Rectal smooth muscle tissue (tissue), 1 donor: ENCODE measurements around the gene AMIGO1.

Experiments
- H3K27ac ChIP-seq: one replicate; pipeline ENCODE4 v1.7.0; 2013; ENCODE audit warnings: low read depth, low read length, inconsistent platforms
- H3K27me3 ChIP-seq: one replicate; pipeline ENCODE4 v1.7.0; 2013; ENCODE audit warnings: low read length; ENCODE audit not compliant: control insufficient read depth, insufficient read depth
- H3K36me3 ChIP-seq: one replicate; pipeline ENCODE4 v1.7.0; 2013; ENCODE audit warnings: low read length; ENCODE audit not compliant: control insufficient read depth, insufficient read depth
- H3K4me1 ChIP-seq: one replicate; pipeline ENCODE4 v1.7.0; 2013; ENCODE audit warnings: low read length; ENCODE audit not compliant: control insufficient read depth, insufficient read depth
- H3K4me3 ChIP-seq: one replicate; pipeline ENCODE4 v1.7.0; 2013; ENCODE audit warnings: low read length
- H3K9ac ChIP-seq: one replicate; pipeline ENCODE4 v1.7.0; 2013; ENCODE audit warnings: low read length

AMIGO1 gene

GRCh38 chr1:109509176-109510134 is at the start of gene AMIGO1:
Gene AMIGO1 (minus strand): TSS chr1:109509727. CDS start chr1:109508912, 815 bp downstream.
- H3K27ac ChIP-seq, result no peak within 1 kb of the TSS

GRCh38 chr1:109557520-109557919 is 48.0 kb upstream of the AMIGO1 start:
- H3K4me1 ChIP-seq, result no peaks in the 10 kb centered on the region
- H3K27me3 ChIP-seq, result no peaks in the 10 kb centered on the region
- H3K27ac ChIP-seq, result no peak overlapping the region
- H3K4me3 ChIP-seq, result no peak overlapping the region
- H3K36me3 ChIP-seq, result no peaks in the 10 kb centered on the region
- H3K9ac ChIP-seq, result no peak overlapping the region

More at GRCh38 chr1:109509176-109510134, at the start of gene AMIGO1:
- Histone ChIP-seq H3K4me1 (peaks cover 5% of the 10 kb centered on the region), H3K27me3 (no peaks in the 10 kb centered on the region), H3K36me3 (no peaks in the 10 kb centered on the region), H3K9ac (peak within 1 kb of the TSS; percentile 46), H3K4me3 (peak within 1 kb of the TSS; percentile 68)

- Histone ChIP-seq H3K36me3 (no peaks in the 10 kb centered on the region), H3K4me3 (no peak overlapping the region), H3K27ac (no peak overlapping the region), H3K27me3 (no peaks in the 10 kb centered on the region), H3K9ac (no peak overlapping the region), H3K4me1 (no peaks in the 10 kb centered on the region)
Measured at GRCh38 chr1:109556563-109556962, 47.0 kb upstream of the AMIGO1 start.

GRCh38 chr1:109548321-109549267 is 39.1 kb upstream of the AMIGO1 start, which contains the start of gene GNAI3:
Gene GNAI3 (plus strand): TSS chr1:109548615. CDS start chr1:109548721, 106 bp downstream.
- H3K4me1 ChIP-seq, result peaks cover 17% of the 10 kb centered on the region
- H3K36me3 ChIP-seq, result no peaks in the 10 kb centered on the region
- H3K9ac ChIP-seq, result peak within 1 kb of the TSS; percentile 96
- H3K4me3 ChIP-seq, result peak within 1 kb of the TSS; percentile 100
- no peaks in the 10 kb centered on the region for H3K27me3 ChIP-seq
- peak within 1 kb of the TSS; percentile 95 for H3K27ac ChIP-seq

- Histone ChIP-seq H3K36me3 (no peaks in the 10 kb centered on the region), H3K4me3 (peak overlapping the region; percentile 100)
Measured at GRCh38 chr1:109547463-109548320, 38.2 kb upstream of the AMIGO1 start.

GRCh38 chr1:109546311-109547109 is 37.0 kb upstream of the AMIGO1 start:
- Histone ChIP-seq H3K4me1 (peaks cover 17% of the 10 kb centered on the region), H3K36me3 (no peaks in the 10 kb centered on the region), H3K27me3 (no peaks in the 10 kb centered on the region), H3K4me3 (peak overlapping the region; percentile 100), H3K27ac (peak overlapping the region; percentile 56), H3K9ac (no peak overlapping the region)

More at GRCh38 chr1:109547463-109548320, 38.2 kb upstream of the AMIGO1 start:
- Histone ChIP-seq H3K4me1 (peaks cover 17% of the 10 kb centered on the region), H3K27me3 (no peaks in the 10 kb centered on the region), H3K27ac (peak overlapping the region; percentile 95), H3K9ac (peak overlapping the region; percentile 72)

- no peaks in the 10 kb centered on the region for H3K36me3 ChIP-seq
- H3K4me3 ChIP-seq, result no peak overlapping the region
- H3K4me1 ChIP-seq, result peaks cover 14% of the 10 kb centered on the region
- H3K27me3 ChIP-seq, result no peaks in the 10 kb centered on the region
- H3K27ac ChIP-seq, result no peak overlapping the region
- H3K9ac ChIP-seq, result no peak overlapping the region
Measured at GRCh38 chr1:109543988-109544735, 34.6 kb upstream of the AMIGO1 start.

GRCh38 chr1:109543283-109543987 is 33.9 kb upstream of the AMIGO1 start:
- Histone ChIP-seq H3K27me3 (no peaks in the 10 kb centered on the region), H3K9ac (no peak overlapping the region), H3K4me3 (no peak overlapping the region), H3K36me3 (no peaks in the 10 kb centered on the region), H3K4me1 (peaks cover 14% of the 10 kb centered on the region), H3K27ac (no peak overlapping the region)

- peaks cover 11% of the 10 kb centered on the region for H3K4me1 ChIP-seq
- no peak overlapping the region for H3K27ac ChIP-seq
- H3K27me3 ChIP-seq, result no peaks in the 10 kb centered on the region
- no peaks in the 10 kb centered on the region for H3K36me3 ChIP-seq
- no peak overlapping the region for H3K9ac ChIP-seq
- no peak overlapping the region for H3K4me3 ChIP-seq
Measured at GRCh38 chr1:109542657-109543056, 33.1 kb upstream of the AMIGO1 start.

- peaks cover 5% of the 10 kb centered on the region for H3K4me1 ChIP-seq
- no peaks in the 10 kb centered on the region for H3K27me3 ChIP-seq
- no peak overlapping the region for H3K9ac ChIP-seq
- no peak overlapping the region for H3K4me3 ChIP-seq
- no peak overlapping the region for H3K27ac ChIP-seq
- no peaks in the 10 kb centered on the region for H3K36me3 ChIP-seq
Measured at GRCh38 chr1:109541102-109541501, 31.6 kb upstream of the AMIGO1 start.
